Stimulated activated CD8-positive, alpha-beta memory T cell treated with anti-CD3 and anti-CD28 coated beads, Interleukin-7, amount 100 ng/mL, for 48 hours (primary cell): ENCODE results near the gene CSNK2B.
"Not testable (repeated sequence)": the region's sequence is repeated elsewhere in the genome, so short reads cannot be mapped to it uniquely, and the experiment has no call there.

Experiments used
- DNase-seq, 2 donors: peaks; one replicate each; pipeline ENCODE4 v3.0.0-alpha.2; 2020; ENCODE audit warnings: low read depth in 1 of 2; ENCODE audit errors: extremely low read depth in 1 of 2

The CSNK2B gene

DNA sequence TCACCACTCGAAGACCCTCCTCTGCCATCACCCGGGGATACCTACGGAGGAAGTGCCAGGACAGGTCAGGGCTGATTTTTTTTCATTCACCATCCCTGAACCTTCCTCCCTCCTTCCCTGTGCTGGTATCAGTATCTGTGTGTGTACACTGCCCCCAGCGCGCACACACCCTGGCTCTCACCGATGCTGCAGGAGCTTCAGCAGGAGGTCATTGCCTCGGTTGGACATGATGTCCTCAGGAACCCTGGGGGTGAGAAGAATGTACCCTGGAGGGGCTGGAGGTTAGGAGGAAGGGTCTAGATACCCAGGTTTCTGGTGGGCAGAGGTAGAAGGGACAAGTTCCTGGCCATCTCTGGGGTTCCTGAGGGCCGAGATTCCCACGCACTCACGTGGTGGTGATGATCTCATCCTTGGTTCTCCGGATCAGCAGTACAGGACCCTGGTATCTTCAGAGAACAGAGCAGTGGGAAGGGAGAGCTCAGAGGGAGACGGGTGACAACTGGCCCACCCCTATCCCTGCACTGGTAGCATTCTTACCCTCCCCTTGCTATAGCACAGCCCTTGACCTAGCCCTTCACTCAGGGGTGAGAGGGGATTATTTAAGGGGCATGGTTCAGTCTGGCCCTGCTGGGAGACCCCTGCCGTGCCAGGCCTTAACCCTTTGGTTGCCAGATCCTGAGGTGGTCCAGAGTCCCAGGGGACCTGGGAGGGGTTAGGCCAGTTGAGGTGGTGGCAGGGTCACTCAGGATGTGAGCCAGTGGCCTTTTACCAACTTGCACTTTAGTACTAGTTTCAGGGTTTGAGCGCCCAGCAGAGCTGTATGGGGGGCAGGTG is 22.2 kb downstream of the CSNK2B start:
- no peak for DNase-seq

DNA sequence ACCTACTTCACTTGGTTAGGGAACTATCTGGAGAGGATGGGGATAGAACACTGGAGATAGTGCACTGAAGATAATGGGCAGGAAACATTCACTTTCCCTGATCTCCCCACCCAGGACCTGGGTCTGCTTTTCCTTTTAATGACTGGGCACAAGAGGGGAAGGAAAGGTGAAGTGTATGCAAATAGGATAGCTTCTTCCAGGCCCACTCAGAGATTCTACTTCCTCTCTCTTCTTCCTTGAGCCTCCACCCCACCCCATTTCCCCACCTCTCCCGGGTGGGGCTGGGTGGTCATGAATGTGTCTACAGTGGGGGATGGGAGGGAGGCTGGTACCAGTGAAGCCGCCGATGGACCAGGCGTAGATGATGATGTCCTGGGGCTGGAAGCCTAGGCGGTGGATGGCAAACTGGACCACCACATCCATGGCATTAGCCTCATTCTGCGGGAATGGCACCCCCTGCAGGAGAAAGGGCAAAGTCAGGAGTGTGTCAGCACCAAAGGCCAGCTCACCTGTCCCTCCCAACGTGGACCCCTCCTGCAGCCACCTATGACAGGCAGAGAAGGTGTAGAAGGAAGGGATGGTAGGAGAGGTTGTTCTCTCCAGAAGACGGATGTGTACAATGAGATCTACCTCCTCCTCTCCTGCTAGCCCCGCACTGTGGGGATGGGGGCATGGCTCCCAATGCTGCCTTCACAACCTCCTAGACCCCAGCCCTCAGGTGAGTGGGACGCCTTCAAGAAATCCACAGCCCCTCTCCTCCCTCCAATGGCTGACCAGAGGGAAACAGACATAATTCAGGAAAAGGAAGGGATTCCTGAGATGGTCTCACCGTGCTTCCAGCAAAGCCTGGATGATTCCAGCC is 23.6 kb downstream of the CSNK2B start:
- no peak for DNase-seq

DNA sequence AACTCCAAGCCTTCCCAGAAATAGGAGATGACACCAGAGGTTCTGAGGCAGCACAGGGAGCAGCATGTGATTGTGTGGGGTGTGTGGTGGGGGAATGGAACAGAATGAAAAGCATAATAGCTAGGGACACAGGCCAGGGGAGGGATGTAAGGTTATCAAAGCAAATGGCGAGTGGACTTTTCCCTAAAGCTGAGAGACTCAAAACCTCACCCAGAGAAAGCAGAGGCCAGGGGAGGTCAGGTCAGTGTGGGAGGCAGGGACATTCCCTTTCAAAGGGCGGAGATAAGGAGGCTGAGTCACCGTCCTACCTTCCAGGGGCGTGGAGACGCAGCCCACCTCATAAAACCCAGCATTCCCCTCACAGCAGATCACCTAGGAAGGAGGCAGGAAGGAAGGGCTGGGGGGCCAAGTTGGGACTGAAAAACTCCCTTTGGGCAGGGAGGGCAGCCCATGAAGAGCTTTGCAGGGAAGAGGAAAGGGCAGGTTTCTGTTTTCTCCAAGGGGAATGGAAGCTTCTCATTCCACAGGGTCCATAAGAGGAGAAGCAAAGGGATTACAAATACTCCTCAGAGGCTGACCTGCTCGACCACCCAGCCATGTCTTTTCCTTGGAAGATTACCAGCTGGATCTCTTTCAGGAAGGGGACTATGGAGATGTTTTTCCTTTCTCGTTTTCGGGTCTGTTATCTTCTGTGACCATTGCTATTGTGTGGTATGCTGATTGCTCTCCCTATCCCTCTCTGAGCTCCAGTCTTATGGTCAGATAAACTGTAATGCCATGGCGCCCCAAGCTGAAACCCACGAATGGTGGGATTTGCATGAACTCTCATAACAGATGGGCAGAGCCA is 24.6 kb downstream of the CSNK2B start:
- no peak for DNase-seq

DNA sequence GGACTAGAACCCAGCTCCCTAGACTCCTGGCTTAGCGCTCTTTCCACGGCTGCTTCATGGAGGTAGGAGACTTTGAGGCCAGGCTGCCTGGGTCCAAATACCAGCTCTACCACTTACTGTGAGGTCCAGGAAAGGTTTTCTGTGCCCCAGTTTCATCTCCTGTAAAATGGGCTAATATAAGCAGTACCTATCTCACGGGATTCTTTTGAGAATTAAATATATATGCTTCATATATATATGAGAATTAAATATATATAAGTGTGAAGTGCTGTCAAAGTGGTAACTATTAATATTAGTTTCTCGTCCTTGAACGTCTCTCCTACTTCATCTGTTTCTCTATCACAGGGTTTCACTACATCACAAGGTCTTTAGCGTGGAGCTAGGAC is 25.2 kb downstream of the CSNK2B start:
- DNase-seq = no peak

DNA sequence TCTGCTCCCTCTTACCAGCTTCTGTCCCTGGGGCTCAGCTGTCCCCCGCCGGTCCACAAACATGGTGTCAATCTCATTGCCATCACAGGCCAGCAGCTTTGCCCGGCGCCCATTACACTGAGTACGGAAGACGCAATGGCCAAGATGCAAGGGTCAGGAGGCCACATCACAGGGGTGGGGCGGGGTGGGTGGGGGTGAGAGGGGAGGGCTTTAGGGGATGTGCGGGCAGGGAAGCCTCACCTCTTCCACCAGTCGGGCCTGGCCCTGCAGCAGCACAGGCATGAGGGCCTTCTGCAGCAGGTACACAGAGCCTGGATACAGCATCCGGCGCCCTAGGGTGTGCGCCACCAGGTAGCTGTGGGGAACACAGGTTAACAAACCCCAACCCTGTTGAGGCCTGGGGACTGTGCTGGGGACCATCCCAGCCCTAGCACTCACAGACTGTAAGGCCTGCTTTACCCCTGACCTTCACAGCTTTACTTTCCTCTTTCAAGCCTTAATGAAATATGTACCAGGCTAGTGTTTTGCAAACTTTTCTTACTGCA is 25.8 kb downstream of the CSNK2B start:
- DNase-seq = no peak

DNA sequence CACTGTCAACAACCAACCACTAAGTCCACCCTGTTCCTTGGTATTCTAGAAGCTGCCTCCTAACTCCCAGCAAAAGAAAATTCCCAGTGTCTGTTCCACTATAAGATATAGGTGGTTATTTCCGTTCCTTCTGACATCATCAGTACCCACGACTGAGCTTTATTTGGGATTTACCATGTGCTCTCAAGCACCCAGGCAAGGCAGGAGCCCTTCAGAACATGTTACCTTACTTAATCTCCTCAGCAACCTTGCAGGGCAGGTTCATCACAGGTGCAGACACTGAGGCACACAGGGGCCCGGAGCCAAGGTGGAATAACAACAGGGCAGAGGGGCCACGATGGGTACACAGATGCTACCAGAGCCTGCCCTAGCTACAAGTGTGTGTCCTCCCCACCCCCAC is 26.5 kb downstream of the CSNK2B start:
- no peak for DNase-seq

DNA sequence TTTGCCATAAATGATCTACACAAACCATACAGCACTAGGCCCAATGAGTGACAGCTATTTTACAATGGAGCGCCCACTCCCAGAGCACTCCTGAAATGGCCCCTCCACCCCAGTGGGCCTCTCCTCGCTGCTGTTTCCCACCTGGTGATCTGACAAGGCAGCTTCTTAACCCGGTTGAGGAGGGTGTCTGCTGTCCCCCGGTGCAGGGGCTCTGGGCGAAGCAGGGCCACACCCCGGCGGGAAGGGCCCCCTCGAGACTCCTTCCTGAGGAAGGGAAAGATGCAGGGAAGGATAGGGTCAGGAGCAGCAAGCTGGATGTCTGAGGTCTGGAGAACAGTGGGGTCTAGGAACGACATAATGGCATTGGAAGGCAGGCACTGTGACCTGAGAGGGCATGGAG is 27.0 kb downstream of the CSNK2B start:
- DNase-seq = no peak

DNA sequence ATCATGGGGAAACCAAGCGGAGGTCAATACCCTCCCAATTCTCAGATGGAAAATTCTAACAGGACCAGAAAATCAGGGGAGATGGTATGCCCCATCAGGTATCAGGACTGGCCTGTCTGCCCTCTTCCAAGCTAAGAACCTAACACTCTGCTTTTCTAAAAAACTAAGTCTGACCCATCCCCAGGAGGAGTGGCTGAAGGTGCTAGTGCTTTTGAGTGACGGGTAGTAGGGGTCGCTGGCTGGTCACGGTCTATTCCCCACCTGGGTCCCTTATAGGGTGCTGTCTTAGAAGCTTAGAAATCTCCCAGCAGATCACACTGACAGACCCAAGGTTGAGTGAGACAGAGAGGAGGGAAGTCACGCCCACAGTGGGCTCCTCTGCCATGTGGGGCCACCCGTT is 27.7 kb downstream of the CSNK2B start:
- DNase-seq = no peak

DNA sequence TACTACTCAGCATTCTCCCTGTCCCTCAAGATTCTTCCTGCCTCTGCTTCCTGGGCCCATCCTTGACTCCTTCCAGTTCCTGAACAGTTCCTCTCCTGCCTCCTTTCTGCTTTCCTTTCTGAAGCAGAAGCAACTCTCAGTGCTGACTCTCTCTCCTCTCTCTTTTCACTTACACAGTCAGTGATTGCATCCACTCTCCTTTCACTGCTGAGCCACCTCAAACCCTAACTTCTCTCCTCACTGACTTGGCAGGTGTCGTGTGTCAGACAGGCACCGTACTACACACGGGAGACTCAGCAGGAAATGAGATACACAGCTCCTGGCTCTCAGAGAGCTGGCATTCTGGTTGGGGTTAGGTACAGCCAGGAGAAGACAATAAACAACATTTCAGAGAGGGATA is 31.7 kb downstream of the CSNK2B start:
- no peak for DNase-seq

DNA sequence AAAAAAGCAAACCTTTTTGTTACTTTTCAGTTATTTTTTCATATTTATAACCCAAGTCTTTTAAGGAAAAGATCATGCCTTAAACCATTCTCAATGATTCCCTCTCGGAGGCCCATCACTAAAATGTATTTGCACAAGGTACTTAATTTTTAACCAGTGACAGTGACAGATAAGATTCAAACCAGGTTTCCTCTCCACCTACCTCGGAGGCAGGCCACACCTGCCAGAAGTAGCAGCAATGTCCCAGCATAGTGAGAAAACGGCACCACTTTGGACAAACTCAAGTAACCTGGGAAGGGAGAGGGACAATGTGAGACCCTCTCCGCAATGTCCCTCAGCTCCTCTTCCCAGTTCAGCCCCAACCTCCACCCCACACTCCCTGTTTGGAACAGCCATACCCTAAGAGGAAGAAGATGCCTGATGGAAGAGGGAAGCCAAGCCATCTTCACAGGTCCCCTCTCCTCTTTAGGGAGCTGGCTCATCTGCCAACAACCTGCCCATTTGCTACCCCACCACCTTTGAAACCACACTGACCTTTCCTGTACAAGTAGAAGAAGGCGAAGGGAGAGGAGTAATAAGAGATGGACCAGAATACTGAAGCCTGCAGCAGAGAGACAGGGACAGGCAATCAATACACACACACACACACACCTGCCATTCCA is 35.0 kb downstream of the CSNK2B start:
- no peak for DNase-seq

DNA sequence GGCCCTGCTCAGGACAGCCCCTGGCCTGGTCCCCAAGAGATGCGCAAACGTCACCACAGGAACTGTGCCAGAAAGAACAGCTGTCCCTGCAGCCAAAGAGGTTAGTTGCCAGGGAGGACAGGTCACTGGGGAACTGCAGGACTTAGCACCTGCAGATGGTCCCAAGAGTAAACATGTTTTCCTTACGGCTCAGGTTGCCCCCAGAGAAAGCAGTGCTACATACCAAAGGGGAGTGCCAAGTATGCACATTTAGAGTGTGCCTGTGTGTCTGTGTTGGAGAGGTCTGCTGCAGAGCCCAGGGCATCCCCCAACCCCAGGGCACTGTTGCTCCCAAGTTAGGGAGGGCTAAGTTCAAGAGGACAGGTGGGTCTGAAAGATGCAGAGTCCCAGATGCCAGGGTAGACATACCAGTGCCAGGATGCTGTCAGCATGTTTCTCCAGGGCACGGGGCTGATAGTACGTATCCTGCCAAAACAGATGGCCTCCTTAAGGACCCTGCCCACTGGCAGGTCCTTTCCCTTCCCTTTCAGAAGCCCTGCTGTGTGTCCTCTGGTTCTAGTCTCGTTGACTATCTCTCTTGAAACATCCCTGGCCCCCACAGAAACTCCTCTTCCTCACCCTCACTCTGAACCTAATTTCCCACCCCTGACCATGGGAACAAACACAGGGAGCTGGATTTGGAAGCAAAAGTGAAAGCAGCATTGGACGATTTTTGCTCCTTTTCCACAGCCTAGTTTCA is 36.0 kb downstream of the CSNK2B start:
- no peak for DNase-seq

DNA sequence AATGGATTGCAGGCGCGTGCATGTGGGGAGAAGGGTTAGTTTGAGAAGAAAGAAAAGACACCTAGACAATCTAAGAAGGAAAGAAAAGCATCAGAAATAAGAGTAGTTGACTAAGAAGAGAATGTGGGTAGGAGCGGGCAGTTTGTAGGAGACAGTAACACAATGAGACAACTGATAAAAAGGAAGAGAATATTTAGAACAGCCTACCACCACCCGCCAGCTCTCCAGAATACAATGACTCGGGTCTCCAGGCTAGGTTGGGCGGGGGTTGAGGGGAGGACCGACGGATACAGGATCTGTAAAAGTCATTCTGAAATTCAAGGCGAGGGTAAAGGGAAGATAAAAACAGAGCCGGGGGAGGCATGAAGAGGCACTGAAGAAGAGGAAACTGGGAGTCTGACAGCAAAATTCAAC is 36.5 kb downstream of the CSNK2B start:
- peak in 1 of 2 donors; percentile 20 for DNase-seq

DNA sequence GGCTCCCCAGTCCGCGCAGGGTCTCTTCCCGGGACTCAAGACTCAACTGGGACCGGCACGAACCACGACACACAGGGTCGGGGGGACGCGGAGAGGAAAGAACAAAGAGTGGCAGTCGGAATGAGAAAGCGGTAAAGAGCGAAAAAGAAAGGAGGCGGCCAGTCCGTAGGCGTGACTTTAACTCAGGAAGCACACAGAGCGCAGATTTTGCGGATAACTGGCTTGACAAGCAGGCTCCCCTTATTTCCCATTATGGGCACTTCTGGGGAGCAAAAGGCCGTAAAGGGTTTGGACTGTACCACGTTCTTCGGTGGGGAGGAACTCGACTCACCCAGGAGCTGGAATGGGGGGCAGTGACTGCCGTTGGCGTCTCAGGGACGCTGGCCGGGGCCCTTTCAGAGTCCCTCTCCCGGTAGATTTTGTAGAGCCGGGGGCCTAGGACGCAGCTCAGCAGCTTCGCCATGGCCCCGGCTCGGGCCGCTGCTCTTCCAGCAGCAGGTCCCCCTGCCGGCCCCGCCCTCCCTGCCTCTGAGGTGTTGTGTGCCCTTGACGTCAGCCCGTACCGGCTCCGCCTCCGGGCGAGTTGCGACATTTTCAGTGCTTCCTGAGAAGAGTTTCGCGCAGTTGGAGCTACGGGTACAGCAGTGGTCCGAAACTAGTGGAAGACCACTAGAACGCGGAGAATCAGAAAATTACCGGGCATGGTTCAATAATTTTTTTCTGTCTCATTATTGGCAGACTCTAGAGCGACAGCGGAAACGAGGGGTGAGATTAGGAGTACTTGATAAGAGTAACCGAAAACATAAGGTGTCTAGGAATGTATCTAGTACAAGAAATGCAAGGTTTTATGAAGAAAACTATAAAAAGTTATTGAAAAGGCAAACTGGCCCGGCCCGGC is 37.2 kb downstream of the CSNK2B start, which contains the start of gene ABHD16A:
ABHD16A (minus strand) TSS at position 506 of the 898 bp plus-strand sequence; CDS start at position 463, 43 bp downstream.
- DNase-seq = peak; percentile 96 to 97

DNA sequence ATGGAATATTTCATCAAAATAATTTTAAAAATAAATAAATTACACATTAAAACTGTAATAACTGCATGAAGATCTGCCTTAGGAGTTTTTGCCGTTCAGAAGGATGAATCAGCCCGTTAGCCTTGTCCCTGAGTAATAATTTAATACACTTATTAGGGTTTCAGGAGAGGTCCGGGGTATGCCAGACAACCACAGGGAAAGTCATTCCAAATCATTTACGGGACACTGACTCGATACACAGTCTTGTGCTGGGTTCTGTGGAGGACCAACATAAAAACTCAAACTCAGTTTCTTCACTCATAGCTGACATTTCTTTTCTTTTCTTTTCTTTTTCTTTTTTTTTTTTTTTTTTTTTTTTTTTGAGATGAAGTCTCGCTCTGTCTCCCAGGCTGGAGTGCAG is 40.1 kb downstream of the CSNK2B start:
- no peak for DNase-seq

DNA sequence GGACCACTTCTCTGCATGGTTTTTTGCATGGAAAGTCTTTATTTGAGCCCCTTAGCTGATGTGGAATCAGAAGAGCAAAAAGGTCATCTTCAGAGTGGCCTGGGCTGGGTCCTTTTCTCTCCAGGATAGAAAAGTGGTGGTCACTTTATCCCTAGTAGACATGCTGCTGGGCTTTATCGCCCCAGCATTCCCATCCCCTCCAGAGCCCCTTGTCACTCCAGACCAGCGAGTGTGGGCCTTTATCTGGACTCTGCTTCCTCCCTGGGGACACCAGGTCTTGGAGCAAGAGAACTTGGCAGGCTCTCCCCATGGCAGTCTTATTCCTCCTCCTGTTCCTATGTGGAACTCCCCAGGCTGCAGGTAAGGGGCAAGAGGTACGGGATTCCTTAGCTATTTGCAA is 40.7 kb downstream of the CSNK2B start, which contains the start of gene LY6G6F:
LY6G6F (plus strand) TSS at position 268 of the 400 bp plus-strand sequence; CDS start at position 309, 41 bp downstream.
- DNase-seq = no peak

DNA sequence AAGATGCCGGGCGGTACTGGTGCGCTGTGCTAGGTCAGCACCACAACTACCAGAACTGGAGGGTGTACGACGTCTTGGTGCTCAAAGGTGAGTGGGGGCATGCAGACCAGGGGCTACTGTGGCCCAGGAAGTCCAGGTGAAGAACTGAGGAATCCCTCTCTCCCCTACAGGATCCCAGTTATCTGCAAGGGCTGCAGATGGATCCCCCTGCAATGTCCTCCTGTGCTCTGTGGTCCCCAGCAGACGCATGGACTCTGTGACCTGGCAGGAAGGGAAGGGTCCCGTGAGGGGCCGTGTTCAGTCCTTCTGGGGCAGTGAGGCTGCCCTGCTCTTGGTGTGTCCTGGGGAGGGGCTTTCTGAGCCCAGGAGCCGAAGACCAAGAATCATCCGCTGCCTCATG is 41.8 kb downstream of the CSNK2B start:
- no peak for DNase-seq

DNA sequence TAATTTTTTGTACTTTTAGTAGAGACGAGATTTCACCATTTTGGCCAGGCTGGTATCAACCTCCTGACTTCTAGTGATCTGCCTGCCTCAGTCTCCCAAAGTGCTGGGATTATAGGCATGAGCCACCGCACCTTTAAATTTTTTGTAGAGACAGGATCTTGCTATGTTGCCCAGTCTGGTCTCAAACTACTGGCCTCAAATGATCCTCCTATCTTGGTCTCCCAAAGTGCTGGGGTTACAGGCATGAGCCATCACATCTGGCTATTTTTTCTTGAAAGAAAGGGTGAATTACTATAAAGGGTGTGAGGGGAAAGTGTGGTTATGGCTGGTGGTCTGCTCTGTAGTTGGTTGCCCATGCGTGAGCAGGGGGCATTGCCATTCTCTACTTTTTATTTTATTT is 42.3 kb downstream of the CSNK2B start:
- DNase-seq = no peak

DNA sequence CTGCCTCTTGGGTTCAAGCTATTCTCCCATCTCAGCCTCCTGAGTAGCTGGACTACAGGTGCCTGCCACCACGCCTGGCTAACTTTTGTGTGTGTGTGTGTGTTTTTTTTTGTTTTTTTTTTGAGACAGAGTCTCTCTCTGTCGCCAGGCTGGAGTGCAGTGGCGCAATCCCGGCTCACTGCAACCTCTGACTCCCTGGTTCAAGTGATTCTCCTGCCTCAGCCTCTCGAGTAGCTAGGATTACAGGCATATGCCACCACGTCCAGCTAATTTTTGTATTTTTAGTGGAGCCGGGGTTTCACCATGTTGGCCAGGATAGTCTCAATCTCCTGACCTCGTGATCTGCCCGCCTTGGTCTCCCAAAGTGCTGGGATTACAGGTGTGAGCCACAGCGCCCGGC is 43.3 kb downstream of the CSNK2B start:
- DNase-seq = not testable (repeated sequence)
